Measurements from ENCODE around the gene SDF2. TPM values are rescaled to one million over a fixed set of nuclear protein-coding genes. Genes with fewer than 3 reads are reported as not detected.

The SDF2 gene
- polyA plus RNA-seq, 6 donors from 2014 or later = 46.0 to 76.5 (median 61.7) TPM

DNA sequence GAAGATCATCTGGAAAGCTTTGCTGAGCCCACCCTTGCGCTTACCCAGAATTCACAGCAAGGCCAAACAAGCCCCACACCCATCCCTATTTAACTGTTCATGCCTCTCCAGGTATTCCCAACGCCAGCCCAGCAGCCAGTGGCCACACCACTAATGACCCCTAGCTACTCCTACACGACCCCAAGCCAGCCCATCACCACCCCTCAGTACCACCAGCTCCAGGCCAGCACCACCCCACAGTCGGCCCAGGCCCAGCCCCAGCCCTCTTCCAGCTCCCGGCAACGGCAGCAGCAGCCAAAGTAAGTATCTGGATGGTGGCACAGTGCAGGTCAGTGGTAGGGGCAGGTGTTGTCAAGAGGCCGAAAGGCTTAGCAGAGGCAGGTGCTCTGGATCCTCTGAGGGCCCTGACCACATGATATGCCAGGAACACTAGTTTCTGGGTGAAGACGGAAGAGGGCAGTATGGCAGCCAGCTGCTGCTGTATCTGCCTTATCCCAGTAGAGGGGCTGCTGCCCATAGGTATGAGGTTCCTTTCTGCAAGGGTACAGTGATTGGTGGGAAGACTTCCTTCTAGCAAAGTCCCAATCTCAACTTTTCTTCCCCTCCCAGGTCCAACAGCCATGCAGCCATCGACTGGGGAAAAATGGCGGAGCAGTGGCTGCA is 39.3 kb upstream of the SDF2 start:
- H3K4me3 Mint-ChIP-seq = no peak overlapping the region
- no peaks in the 10 kb centered on the region for H3K9me3 Mint-ChIP-seq

DNA sequence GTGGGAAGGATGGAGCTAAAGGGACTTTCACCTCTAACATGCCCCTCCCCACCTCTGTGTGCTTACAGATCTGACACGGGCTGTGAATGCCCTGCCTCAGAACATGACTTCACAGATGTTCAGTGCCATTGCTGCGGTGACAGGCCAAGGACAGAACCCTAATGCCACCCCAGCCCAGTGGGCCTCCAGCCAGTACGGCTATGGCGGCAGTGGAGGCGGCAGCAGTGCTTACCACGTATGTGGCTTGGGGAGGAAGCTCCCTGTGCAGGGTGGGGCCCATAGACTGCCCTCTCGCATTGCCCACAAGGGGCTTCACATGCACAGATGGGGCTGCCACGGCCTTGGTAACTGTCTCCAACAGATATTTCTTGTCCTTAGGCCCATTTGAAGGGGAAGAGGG is 38.6 kb upstream of the SDF2 start:
- Mint-ChIP-seq H3K36me3 (peaks cover 0 to 32% of the 10 kb centered on the region in 2 donors), H3K4me3 (no peak overlapping the region), H3K9me3 (no peaks in the 10 kb centered on the region), H3K4me1 (peaks cover 0 to 4% (median 0%) of the 10 kb centered on the region in 3 donors), H3K27me3 (no peaks in the 10 kb centered on the region), H3K27ac (no peak overlapping the region)
- DNase-seq (no peak), ATAC-seq (ENCODE audit: low read depth in 2 of 2) (no peak)

More for the DNA sequence above, 39.3 kb upstream of the SDF2 start:
- DNase-seq (no peak), ATAC-seq (ENCODE audit: low read depth in 2 of 2) (no peak)
- Mint-ChIP-seq H3K36me3 (peaks cover 0 to 32% of the 10 kb centered on the region in 2 donors), H3K27me3 (no peaks in the 10 kb centered on the region), H3K4me1 (peaks cover 0 to 4% (median 0%) of the 10 kb centered on the region in 3 donors), H3K27ac (peak overlapping the region in 1 of 6 donors; percentile 47)

DNA sequence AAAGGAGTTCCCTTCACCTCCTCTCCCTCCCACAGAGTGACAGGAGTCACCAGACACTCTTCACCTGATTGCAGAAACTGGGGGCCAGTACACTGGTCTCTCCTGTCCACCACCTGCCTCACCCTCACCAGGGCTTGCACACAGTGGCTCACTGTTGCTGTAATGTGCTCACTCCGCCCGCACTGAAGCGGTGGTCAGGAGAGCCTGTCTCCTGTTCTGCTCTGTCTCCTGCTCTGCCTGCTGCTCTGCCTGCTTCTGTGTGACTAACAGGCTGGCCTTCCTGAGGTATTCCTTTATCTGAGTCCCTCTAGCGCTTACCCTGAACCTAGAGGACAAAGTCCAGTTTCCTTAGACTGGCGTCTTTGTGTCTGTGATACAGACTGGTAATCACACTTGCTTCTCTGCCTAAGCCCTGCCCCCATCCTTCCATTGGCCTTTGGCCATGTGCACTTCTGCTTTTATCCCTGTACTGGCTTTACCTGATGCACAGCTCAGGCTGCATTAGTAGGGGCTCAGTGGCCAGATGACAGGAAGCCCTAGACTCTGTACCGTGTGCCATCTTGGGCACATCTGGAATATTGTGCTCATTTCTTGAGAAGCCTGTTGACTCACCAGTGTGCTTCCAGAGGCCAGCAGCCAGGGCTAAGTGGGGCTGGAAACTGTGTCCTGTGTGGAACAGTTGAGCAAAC is 36.7 kb upstream of the SDF2 start:
- H3K4me1 Mint-ChIP-seq = peaks cover 0 to 4% (median 0%) of the 10 kb centered on the region in 3 donors
- DNase-seq = no peak
- peaks cover 0 to 34% of the 10 kb centered on the region in 2 donors for H3K36me3 Mint-ChIP-seq
- no peaks in the 10 kb centered on the region for H3K27me3 Mint-ChIP-seq
- no peak for ATAC-seq (ENCODE audit: low read depth in 2 of 2)
- no peak overlapping the region for H3K4me3 Mint-ChIP-seq
- no peaks in the 10 kb centered on the region for H3K9me3 Mint-ChIP-seq
- peak overlapping the region in 2 of 6 donors; percentile 74 to 79 for H3K27ac Mint-ChIP-seq

DNA sequence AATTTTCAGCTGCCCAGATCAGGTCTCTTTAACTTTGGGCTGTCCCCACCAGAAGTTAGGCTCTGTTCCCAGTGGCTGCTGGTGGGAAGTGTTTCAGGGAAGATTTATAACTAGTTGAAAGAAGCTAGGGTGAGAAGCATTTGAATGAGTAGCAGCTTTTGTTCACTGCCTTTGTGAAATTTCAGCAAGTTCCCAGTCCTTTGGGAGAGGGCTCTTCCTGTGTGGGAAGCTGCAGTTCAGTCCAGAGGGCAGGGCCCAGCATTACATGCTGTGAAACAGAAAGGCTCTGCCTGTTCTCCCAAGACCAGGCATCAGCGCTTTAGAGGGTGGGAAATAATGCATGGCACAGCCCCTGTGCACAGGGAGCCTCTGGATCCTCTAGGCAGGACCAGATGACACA is 32.2 kb upstream of the SDF2 start:
- Mint-ChIP-seq H3K9me3 (peaks cover 0 to 2% (median 0%) of the 10 kb centered on the region in 7 donors), H3K4me3 (no peak overlapping the region), H3K27me3 (no peaks in the 10 kb centered on the region), H3K27ac (peak overlapping the region in 1 of 6 donors; percentile 69), H3K36me3 (peaks cover 4 to 22% of the 10 kb centered on the region in 2 donors), H3K4me1 (peaks cover 0 to 4% (median 0%) of the 10 kb centered on the region in 3 donors)
- DNase-seq (no peak), ATAC-seq (ENCODE audit: low read depth in 2 of 2) (no peak)

DNA sequence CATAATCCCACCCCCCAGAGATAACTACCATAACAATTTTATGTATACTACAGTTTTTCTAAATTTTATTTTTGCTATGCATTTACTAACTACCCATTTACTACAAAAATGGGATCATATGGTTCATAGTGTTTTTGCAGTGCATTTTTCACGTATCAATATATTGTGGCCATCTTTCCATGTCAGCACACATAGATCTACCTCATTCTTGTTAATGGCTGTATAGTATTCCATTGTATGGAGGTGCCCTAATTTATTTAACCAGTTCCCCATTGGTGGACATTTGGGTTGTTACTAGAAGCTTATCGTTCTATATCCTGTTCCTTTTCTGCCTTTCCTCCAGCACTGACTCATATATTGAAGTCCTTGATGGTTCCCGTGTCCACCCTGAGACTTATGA is 27.3 kb upstream of the SDF2 start:
- Mint-ChIP-seq H3K4me1 (no peaks in the 10 kb centered on the region), H3K36me3 (peaks cover 27 to 31% of the 10 kb centered on the region in 2 donors)
- no peak for ATAC-seq (ENCODE audit: low read depth in 2 of 2)

DNA sequence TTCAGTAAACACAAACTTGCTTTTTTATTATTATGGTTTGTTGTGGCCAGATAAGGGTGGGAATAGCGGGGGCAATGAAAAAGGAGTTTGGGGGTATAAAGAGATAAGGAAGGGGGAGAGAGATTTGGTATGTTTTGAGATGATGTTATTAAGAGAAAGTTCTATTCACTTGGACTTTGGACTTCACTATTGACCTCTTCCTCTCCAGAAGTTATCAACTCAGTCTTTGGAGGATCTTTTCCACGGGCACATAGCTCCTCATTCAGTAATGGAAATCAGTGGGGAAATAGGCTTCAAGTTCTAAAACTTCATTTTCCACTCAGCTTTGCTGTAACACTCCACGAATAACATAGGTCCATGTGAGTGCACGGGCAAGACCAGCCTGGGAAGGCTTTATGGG is 26.8 kb upstream of the SDF2 start:
- Mint-ChIP-seq H3K27ac (no peak overlapping the region), H3K36me3 (peaks cover 31% of the 10 kb centered on the region in 2 donors), H3K4me3 (no peak overlapping the region), H3K27me3 (no peaks in the 10 kb centered on the region), H3K9me3 (peaks cover 0 to 2% (median 0%) of the 10 kb centered on the region in 7 donors), H3K4me1 (no peaks in the 10 kb centered on the region)
- ATAC-seq (ENCODE audit: low read depth in 2 of 2) = no peak
- DNase-seq = no peak

More for the DNA sequence above, 27.3 kb upstream of the SDF2 start:
- Mint-ChIP-seq H3K4me3 (no peak overlapping the region), H3K27me3 (no peaks in the 10 kb centered on the region), H3K9me3 (peaks cover 0 to 2% (median 0%) of the 10 kb centered on the region in 7 donors), H3K27ac (no peak overlapping the region)
- DNase-seq = no peak

DNA sequence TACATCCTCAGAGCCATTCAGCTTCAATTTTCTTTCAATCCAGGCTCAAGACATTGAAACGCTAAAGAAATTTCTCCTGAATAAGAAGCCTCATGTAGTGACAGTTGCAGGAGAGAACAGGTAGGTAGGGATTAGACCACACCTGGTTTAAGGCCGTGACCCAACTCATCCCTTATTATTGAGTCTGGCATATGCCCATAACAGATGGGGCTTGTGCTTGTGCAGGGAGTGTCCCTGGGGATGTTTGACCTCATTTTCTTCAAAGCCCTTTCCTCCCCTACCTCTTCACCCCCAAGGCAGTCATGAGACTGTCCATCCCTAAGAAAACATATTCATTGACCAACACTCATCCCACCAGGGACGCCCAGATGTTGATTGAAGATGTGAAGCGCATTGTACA is 24.6 kb upstream of the SDF2 start:
- no peak overlapping the region for H3K4me3 Mint-ChIP-seq
- DNase-seq (no peak), ATAC-seq (ENCODE audit: low read depth in 2 of 2) (no peak)
- peaks cover 0 to 2% (median 0%) of the 10 kb centered on the region in 7 donors for H3K9me3 Mint-ChIP-seq
- H3K4me1 Mint-ChIP-seq = no peaks in the 10 kb centered on the region
- no peaks in the 10 kb centered on the region for H3K27me3 Mint-ChIP-seq
- H3K36me3 Mint-ChIP-seq = peaks cover 39% of the 10 kb centered on the region in 2 donors
- H3K27ac Mint-ChIP-seq = no peak overlapping the region

DNA sequence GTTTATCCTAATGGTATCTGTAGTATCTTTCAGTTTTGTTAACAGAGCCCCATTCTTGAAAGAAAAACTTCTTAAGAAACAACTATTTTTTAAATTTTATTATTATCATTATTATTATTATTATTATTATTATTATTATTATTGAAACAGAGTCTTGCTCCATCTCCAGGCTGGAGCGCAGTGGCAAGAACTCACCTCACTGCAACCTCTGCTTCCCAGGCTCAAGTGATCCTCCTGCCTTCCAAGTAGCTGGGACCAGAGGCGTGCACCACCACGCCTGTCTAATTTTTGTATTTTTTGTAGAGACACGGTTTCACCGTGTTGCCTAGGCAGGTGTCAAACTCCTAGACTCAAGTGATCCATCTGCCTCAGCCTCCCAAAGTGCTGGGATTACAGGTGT is 23.7 kb upstream of the SDF2 start:
- no peak for ATAC-seq (ENCODE audit: low read depth in 2 of 2)
- H3K36me3 Mint-ChIP-seq = peaks cover 39 to 45% of the 10 kb centered on the region in 2 donors

DNA sequence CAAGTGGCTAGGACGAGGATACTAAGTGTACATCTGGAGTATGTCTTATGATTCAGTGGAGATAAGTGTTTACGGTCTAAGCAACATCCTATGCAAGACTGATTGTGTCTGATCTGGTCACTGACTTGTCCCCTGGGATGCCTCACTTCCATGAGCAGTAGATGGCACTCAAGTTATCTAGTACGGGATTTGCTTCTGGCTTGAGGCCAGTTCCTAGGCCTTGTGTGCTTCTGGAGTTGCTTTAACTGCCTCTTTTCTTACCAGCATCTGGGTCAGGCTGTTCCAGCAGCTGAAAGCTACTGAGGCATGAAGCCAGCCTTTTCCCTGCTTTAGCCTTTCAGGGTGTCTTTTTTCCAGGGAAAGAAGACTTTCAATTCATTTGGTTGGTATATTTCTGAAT is 23.3 kb upstream of the SDF2 start:
- peak overlapping the region in 1 of 6 donors; percentile 29 for H3K27ac Mint-ChIP-seq
- no peaks in the 10 kb centered on the region for H3K4me1 Mint-ChIP-seq
- ATAC-seq (ENCODE audit: low read depth in 2 of 2) (no peak), DNase-seq (no peak)
- H3K27me3 Mint-ChIP-seq = no peaks in the 10 kb centered on the region
- H3K36me3 Mint-ChIP-seq = peaks cover 39 to 45% of the 10 kb centered on the region in 2 donors
- peaks cover 0 to 2% (median 0%) of the 10 kb centered on the region in 7 donors for H3K9me3 Mint-ChIP-seq
- no peak overlapping the region for H3K4me3 Mint-ChIP-seq

More for the DNA sequence above, 23.7 kb upstream of the SDF2 start:
- no peak overlapping the region for H3K4me3 Mint-ChIP-seq
- no peak overlapping the region for H3K27ac Mint-ChIP-seq
- DNase-seq = no peak
- H3K9me3 Mint-ChIP-seq = peaks cover 0 to 2% (median 0%) of the 10 kb centered on the region in 7 donors
- H3K4me1 Mint-ChIP-seq = no peaks in the 10 kb centered on the region
- H3K27me3 Mint-ChIP-seq = no peaks in the 10 kb centered on the region

DNA sequence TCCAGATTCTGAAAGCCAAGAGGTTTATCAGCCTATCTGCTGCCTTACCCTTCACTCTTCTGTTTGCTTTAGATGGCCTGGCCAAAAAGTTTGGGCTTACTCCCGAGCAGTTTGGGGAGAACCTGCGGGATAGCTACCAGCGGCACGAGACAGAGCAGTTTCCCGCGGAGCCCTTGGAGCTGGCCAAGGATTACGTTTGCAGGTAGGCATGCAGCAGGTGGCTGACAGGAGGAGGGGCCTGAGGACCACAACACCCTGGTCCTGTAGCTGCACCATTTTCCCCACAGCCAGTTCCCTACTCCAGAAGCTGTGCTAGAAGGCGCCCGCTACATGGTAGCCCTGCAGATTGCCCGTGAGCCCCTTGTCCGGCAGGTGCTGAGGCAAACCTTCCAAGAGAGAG is 20.9 kb upstream of the SDF2 start:
- no peak overlapping the region for H3K27ac Mint-ChIP-seq

DNA sequence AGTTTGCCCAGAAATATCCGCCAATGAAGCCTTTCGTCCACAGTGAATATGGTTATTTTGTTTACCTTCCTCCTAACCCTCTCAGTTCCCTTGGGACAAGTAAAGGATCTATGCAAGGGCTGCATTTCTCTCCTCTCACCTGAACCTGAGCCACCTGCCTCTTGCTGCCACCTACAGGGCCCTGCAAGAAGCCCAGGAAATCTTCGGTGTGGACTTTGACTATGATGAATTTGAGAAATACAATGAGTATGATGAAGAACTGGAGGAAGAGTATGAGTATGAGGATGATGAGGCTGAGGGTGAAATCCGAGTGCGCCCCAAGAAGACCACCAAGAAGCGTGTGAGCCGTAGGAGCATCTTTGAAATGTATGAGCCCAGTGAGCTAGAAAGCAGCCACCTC is 14.3 kb upstream of the SDF2 start:
- Mint-ChIP-seq H3K4me1 (peaks cover 0 to 5% (median 0%) of the 10 kb centered on the region in 3 donors), H3K27ac (peak overlapping the region in 1 of 6 donors; percentile 8), H3K9me3 (no peaks in the 10 kb centered on the region), H3K27me3 (no peaks in the 10 kb centered on the region), H3K36me3 (peaks cover 36 to 40% of the 10 kb centered on the region in 2 donors), H3K4me3 (no peak overlapping the region)
- no peak for ATAC-seq (ENCODE audit: low read depth in 2 of 2)
- peak; percentile 8 for DNase-seq

More for the DNA sequence above, 20.9 kb upstream of the SDF2 start:
- DNase-seq = no peak
- H3K9me3 Mint-ChIP-seq = no peaks in the 10 kb centered on the region
- no peak for ATAC-seq (ENCODE audit: low read depth in 2 of 2)
- no peaks in the 10 kb centered on the region for H3K27me3 Mint-ChIP-seq
- no peaks in the 10 kb centered on the region for H3K4me1 Mint-ChIP-seq
- H3K36me3 Mint-ChIP-seq = peaks cover 23 to 37% of the 10 kb centered on the region in 2 donors
- no peak overlapping the region for H3K4me3 Mint-ChIP-seq

DNA sequence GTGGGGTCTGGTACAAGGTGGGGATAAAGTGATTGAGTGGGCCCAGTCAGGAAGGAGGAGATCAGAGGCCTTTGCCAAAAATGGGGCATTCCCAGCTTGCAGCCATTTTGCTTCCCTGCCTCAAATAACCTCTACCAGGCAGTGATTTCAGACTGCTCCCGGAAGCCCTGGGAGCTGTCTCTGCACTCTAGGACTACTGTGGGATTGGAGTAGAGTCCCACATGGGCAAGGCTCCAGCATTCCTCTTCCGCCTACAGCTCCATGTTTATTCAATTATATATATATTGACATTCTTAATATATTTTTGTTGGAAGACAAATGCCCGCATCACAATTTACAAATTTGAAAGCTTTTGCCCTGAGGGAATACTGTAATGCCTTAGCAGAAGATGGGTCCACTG is 13.8 kb upstream of the SDF2 start:
- Mint-ChIP-seq H3K27me3 (no peaks in the 10 kb centered on the region), H3K27ac (peak overlapping the region in 1 of 6 donors; percentile 8), H3K4me1 (peaks cover 0 to 5% (median 0%) of the 10 kb centered on the region in 3 donors), H3K36me3 (peaks cover 38 to 39% of the 10 kb centered on the region in 2 donors), H3K4me3 (no peak overlapping the region), H3K9me3 (no peaks in the 10 kb centered on the region)
- DNase-seq (no peak), ATAC-seq (ENCODE audit: low read depth in 2 of 2) (no peak)

DNA sequence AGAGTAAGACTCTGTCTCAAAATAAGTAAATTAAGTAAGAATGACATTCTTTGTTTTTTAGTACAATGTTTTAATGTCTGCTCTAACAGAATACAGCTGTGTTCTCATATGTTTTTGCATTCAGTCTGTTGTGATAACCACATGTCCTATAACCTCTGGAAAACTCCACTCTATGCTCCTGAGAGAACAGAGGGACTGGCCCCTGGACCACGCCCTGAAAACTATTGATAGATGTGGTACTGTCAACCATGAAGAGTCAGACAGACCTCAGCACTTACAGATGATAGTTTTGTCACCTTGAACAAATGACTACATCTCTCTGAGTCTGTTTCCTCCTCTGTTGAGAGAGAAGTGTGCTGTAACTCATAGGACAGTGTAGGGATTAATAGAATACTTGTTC is 8.2 kb upstream of the SDF2 start:
- H3K4me1 Mint-ChIP-seq = peaks cover 20 to 28% (median 21%) of the 10 kb centered on the region in 3 donors
- H3K27me3 Mint-ChIP-seq = no peaks in the 10 kb centered on the region
- DNase-seq = no peak
- no peak for ATAC-seq (ENCODE audit: low read depth in 2 of 2)
- H3K27ac Mint-ChIP-seq = no peak overlapping the region
- no peaks in the 10 kb centered on the region for H3K9me3 Mint-ChIP-seq
- peak overlapping the region in 1 of 8 donors; percentile 15 for H3K4me3 Mint-ChIP-seq
- H3K36me3 Mint-ChIP-seq = peaks cover 22 to 26% of the 10 kb centered on the region in 2 donors

DNA sequence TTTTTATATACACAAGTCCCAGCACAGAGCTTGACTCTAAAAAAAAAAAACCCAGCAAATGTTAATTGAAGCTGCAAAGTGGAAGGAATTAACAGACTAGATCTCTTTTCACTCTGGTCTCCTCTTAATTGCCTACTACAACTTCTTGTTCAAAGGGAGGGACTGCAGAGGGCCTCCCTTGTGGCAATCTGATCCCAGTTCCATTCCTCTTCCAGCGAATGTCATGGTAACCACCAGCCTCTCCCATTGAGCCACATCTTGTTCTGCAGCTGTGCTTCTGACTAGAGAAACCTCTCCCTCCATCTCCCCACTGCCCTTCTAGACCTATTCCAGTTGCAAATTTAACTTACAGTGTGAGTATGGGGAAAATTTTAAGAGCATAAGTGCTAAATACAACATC is 6.2 kb upstream of the SDF2 start:
- Mint-ChIP-seq H3K4me3 (peak overlapping the region in 1 of 8 donors; percentile 28), H3K9me3 (no peaks in the 10 kb centered on the region), H3K4me1 (peaks cover 38 to 44% (median 41%) of the 10 kb centered on the region in 3 donors), H3K36me3 (peaks cover 6 to 9% of the 10 kb centered on the region in 2 donors), H3K27ac (peak overlapping the region in 1 of 6 donors; percentile 11), H3K27me3 (no peaks in the 10 kb centered on the region)
- no peak for DNase-seq
- no peak for ATAC-seq (ENCODE audit: low read depth in 2 of 2)

Measured in naive B cell (primary cell).